A549 treated with GW870086 at 1 μM for 4 hours (cell line): ENCODE measurements around the gene EFNA2. TPM values are rescaled to one million over a fixed set of nuclear protein-coding genes. Genes with fewer than 3 reads are reported as not detected.

Experiments
- total RNA-seq: library from RNA; stranded (reverse); fragments of 200-300 nt; extraction: Qiagen RNA extraction; gene quantifications from 5 replicates; pipeline ENCODE4 v1.2.3, GENCODE V29; 2022; ENCODE audit warnings: low read depth

The EFNA2 gene
- total RNA-seq, result 1.0 to 2.1 TPM (median 1.8 TPM) in 5 replicates

GRCh38 chr19:1285737-1286360 lies at the start of gene EFNA2:
Gene EFNA2 (plus strand): TSS chr19:1285873. CDS start chr19:1286169, 296 bp downstream.

DNA sequence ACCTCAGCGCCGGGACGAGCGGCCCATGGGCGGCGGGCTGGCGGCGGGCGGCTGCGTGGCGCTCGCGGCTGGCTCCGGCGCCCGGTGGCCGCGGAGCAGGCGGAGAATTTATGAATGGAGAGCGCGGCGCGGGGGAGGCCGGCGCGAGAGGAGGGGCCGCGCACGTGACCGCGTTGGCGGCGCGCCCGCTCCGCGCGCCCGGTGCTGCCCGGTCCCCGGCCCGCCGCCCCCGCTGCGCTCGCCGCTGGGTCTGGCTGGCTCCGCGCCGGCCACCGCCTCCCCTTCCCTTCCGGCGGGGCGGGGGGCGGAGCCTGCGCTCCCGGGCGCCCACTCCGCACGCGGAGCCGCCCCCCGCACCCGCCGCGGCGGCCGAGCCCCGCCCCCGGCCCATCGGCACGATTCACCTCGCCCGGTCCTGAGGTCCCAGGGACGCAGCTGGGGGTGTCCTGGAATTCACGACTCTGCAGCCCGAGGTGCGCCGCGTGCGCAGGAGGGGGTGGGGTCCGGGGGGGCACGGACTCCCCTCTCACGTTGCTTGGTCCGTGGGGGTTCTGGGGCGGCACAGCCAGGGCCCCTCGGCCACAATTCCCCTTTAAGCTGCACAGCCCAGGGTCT lies 47.8 kb upstream of the EFNA2 start, which contains the start of gene CBARP:
Gene CBARP (minus strand): TSS at position 252 of the 615 bp plus-strand sequence. CDS start 1,905 bp downstream, outside the sequence.

GRCh38 chr19:1241417-1242095 lies 44.1 kb upstream of the EFNA2 start, which contains the start of gene ATP5F1D:
Gene ATP5F1D (plus strand): TSS chr19:1241751. CDS start chr19:1241851, 100 bp downstream.

GRCh38 chr19:1248139-1248785 lies 37.4 kb upstream of the EFNA2 start, which contains the start of gene MIDN:
Gene MIDN (plus strand): TSS chr19:1248583. CDS start chr19:1250297, 1,714 bp downstream.

DNA sequence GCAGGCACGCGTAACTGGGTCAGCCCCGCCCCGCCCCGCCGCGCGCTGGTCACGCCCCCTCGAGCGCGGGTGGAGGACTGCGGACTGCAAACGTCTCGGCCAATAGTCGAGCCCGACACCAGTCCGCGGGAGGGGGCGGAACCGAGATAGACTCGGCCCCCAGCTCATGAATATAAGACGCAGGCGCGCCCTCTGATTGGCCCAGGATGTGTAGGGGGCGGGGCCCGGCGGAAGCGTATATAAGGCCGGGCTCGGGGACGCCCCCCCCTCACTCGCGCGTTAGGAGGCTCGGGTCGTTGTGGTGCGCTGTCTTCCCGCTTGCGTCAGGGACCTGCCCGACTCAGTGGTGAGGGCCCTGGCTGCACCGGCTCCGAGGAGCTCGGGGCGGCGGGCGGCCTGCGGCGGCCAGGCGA lies 16.6 kb upstream of the EFNA2 start, which contains the start of gene CIRBP:
Gene CIRBP (plus strand): TSS at position 268 of the 413 bp plus-strand sequence. CDS start 1,602 bp downstream, outside the sequence.

GRCh38 chr19:1275260-1275975 lies 10.3 kb upstream of the EFNA2 start, which contains the start of gene FAM174C:
Gene FAM174C (plus strand): TSS chr19:1275530. CDS start chr19:1275550, 20 bp downstream.

Other genes with a start within 250 kb of the EFNA2 start
- gene ABCA7, start 245.8 kb upstream of the EFNA2 start, total RNA-seq, result 14.9 to 17.5 TPM (median 16.8 TPM) in 5 replicates
- 2.8 to 4.7 TPM (median 4.4 TPM) in 5 replicates for gene ARHGAP45, start 218.7 kb upstream of the EFNA2 start, total RNA-seq
- 180 to 261 TPM (median 238 TPM) in 5 replicates for gene POLR2E, start 190.5 kb upstream of the EFNA2 start, total RNA-seq
- gene GPX4, start 181.9 kb upstream of the EFNA2 start, total RNA-seq, result 452 to 503 TPM (median 489 TPM) in 5 replicates
- 25.0 to 38.4 TPM (median 37.0 TPM) in 5 replicates for gene SBNO2, start 111.6 kb upstream of the EFNA2 start, total RNA-seq
- gene STK11, start 80.1 kb upstream of the EFNA2 start, total RNA-seq, result 30.8 to 36.4 TPM (median 36.1 TPM) in 5 replicates
- gene CBARP, start 47.9 kb upstream of the EFNA2 start, total RNA-seq, result 2.2 to 4.3 TPM (median 4.1 TPM) in 5 replicates
- gene ATP5F1D, start 44.1 kb upstream of the EFNA2 start, total RNA-seq, result 99.5 to 201 TPM (median 159 TPM) in 5 replicates
- gene MIDN, start 37.3 kb upstream of the EFNA2 start, total RNA-seq, result 42.4 to 55.4 TPM (median 51.8 TPM) in 5 replicates
- gene CIRBP, start 16.5 kb upstream of the EFNA2 start, total RNA-seq, result 89.3 to 186 TPM (median 97.4 TPM) in 5 replicates
- gene FAM174C, start 10.3 kb upstream of the EFNA2 start, total RNA-seq, result 50.5 to 98.6 TPM (median 76.3 TPM) in 5 replicates
- 66.2 to 78.7 TPM (median 77.7 TPM) in 5 replicates for gene NDUFS7, start 98.0 kb downstream of the EFNA2 start, total RNA-seq
- gene GAMT, start 115.7 kb downstream of the EFNA2 start, total RNA-seq, result 30.9 to 45.1 TPM (median 41.7 TPM) in 5 replicates
- 77.1 to 108 TPM (median 103 TPM) in 5 replicates for gene DAZAP1, start 121.7 kb downstream of the EFNA2 start, total RNA-seq
- gene RPS15, start 152.5 kb downstream of the EFNA2 start, total RNA-seq, result 1,763 to 2,099 TPM (median 1,850 TPM) in 5 replicates
- 1.1 to 2.3 TPM (median 2.0 TPM) in 5 replicates for gene APC2, start 164.2 kb downstream of the EFNA2 start, total RNA-seq
- gene C19orf25, start 193.3 kb downstream of the EFNA2 start, total RNA-seq, result 10.7 to 19.4 TPM (median 16.7 TPM) in 5 replicates
- gene PCSK4, start 204.5 kb downstream of the EFNA2 start, total RNA-seq, result 0.42 to 1.9 TPM (median 1.0 TPM) in 5 replicates
- gene REEP6, start 205.3 kb downstream of the EFNA2 start, total RNA-seq, result 4.3 to 6.8 TPM (median 4.4 TPM) in 5 replicates
- 2.9 to 4.5 TPM (median 3.4 TPM) in 5 replicates for gene ADAMTSL5, start 227.1 kb downstream of the EFNA2 start, total RNA-seq
- gene PLK5, start 238.2 kb downstream of the EFNA2 start, total RNA-seq, result not detected in 5 replicates